ENCODE data around the gene SAMD4A. TPM values are rescaled to one million over a fixed set of nuclear protein-coding genes. Genes with fewer than 3 reads are reported as not detected.

The SAMD4A gene
- total RNA-seq, 1 experiment from 2014 or later: 17.8 TPM

DNA sequence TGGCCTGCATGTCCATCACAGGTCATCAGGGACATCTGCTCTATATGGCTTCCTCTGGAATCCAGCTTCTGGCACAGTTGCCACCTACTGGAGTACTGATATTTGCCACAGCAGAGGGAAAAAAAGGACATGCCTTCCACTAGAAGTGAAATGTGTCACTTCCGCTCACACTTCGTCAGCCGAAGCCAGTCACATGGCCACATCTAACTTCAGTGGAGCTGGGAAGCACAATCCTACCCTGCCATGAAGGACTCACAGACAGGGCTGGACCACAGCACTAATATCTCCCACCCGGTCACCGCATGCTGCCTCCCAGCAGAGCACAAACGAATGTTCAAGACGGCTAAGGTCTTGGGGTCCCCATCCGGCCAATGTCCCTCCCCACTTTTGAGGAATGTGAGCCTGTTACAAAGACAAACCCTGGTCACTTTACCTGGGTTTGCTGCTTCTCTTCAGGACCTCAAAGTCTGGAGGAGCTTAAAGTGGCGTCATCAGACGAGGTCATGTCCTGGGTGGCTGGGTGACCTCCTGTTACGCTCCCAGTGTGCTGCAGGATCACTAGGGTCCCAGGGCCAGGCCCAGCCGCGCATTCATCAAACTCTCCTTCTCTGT lies 237.1 kb downstream of the SAMD4A start:
- DNase-seq (ENCODE audit: low read depth): no peak

DNA sequence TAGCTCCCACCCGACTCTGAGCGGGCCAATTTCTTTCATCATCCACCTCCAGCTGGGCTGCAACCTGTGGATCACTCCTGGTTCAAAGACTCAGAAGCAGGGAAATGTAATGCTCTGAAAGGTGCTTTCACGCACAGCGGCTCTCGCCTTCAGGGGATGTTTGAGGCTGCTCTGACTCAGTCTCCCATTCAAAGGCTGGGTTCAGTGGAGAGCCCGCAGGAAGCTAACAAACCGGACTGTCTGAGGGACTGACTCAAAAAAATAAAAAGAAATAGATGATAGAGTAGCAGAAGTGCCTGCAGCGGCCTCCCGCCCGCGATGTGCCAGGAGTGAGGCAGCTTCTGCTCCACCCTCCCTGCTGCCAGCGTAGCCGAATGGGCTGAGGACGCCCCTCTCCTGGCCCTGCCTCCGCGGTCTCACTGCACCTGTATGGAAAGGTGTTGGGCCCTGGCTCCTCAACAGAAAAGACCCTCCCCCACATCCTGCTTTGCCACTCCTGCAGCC lies 237.7 kb downstream of the SAMD4A start:
- no peak for DNase-seq (ENCODE audit: low read depth)

- no peak for DNase-seq (ENCODE audit: low read depth)
Observed at GRCh38 chr14:54805070-54805444, 238.1 kb downstream of the SAMD4A start.

- DNase-seq (ENCODE audit: low read depth): peak; percentile 89
Observed at GRCh38 chr14:54805445-54806322, 238.8 kb downstream of the SAMD4A start.

- DNase-seq (ENCODE audit: low read depth): no peak
Observed at GRCh38 chr14:54806616-54807015, 239.7 kb downstream of the SAMD4A start.

GRCh38 chr14:54807428-54807827 lies 240.5 kb downstream of the SAMD4A start:
- no peak for DNase-seq (ENCODE audit: low read depth)

DNA sequence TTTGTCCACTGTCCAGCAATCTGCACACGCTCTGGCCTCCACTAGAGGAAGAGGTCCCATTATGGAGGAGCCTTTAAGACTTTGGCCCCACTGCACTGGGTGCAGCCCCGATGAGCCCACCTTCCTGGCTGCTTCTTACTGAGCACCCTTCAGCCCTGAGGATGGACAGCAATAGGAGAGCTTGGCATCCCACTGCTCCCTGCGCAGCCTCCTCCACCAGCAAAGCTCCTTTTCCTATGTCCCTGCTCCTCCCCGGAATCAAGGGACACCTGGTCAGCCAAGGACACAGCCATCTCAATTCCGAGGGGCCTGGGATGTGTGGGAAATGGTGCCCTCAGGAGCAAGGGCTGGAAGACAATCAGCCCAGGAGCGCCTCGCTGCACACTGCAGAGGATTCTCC lies 241.0 kb downstream of the SAMD4A start:
- DNase-seq (ENCODE audit: low read depth): no peak

GRCh38 chr14:54808326-54809161 lies 241.6 kb downstream of the SAMD4A start:
- no peak for DNase-seq (ENCODE audit: low read depth)

DNA sequence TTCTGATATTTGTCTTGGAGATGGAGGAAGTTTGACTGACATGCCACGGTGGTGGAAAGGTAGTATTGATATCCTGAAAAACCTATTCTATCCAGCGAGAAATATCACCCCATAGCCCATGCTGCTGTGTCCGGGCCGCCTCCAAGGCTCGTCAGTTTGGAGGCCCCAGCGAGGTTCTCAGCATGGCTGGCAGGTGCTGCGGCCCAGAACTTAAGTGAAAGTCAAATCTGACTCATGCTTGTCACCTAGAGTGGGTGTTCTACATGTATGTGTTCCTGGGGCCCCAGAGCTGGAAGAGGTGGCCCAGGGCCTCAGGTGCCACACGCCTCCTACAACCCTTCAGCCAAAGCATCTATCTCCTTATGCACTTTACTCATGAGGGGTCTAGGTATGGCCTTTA lies 242.8 kb downstream of the SAMD4A start:
- no peak for DNase-seq (ENCODE audit: low read depth)

DNA sequence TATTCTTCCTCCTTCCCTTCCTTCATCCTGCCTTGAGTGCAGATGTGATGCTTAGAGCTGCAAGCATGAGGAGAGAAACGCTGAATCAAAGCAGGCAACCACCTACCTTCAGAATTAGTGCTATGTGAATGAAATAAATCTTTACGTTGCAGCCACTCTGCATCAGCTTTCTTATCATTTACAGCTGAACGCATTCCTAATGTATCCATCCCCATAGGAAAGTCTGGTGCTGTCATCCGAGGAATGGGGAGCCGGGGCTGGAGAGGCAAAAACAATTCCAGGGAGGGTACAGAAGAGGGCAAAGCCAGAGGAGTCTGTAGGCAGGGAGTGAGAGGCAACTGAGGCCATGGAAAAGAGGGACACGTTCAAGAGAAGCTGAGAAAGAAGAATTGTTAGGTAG lies 245.7 kb downstream of the SAMD4A start:
- no peak for DNase-seq (ENCODE audit: low read depth)

DNA sequence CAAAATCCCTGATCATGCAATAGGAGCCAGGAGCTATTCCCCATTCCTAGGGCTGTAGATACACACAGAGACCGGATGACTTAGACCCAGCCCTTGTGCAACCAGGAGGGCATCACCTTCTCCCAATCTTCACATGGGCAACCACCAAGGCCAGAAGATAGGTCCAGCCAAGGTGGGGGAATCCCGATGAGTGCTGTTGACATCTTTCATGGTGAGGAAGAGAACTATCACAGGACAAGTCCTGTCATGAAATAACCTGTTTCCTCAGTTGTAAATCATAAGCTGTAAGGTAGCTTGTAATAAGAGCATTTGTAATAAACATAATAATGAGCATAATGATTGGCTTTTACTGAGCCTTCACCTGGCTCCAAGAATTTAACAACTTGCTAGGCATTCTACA lies 246.2 kb downstream of the SAMD4A start:
- DNase-seq (ENCODE audit: low read depth): no peak

DNA sequence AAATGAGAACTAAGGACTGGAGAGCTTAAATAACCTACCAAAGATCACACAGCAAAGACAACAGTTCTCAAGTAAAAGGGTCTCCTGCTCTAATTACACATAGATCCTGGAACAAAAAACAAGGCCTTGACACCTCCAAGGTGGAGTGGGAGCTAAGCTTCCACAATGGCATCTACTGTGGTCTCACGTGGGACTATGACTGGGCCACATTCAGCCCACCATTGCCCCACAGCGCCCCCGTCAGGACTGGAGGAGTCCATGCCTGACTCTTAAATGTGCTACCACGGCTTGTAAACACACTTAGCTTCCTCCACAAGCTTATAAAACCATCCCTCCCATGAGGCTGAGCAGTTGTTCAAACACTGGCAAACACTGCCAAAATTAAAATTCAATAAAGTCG lies 247.1 kb downstream of the SAMD4A start:
- peak; percentile 34 for DNase-seq (ENCODE audit: low read depth)

GRCh38 chr14:54815016-54815415 lies 248.1 kb downstream of the SAMD4A start:
- DNase-seq (ENCODE audit: low read depth): no peak

- no peak for DNase-seq (ENCODE audit: low read depth)
Observed at GRCh38 chr14:54815515-54815914, 248.6 kb downstream of the SAMD4A start.

DNA sequence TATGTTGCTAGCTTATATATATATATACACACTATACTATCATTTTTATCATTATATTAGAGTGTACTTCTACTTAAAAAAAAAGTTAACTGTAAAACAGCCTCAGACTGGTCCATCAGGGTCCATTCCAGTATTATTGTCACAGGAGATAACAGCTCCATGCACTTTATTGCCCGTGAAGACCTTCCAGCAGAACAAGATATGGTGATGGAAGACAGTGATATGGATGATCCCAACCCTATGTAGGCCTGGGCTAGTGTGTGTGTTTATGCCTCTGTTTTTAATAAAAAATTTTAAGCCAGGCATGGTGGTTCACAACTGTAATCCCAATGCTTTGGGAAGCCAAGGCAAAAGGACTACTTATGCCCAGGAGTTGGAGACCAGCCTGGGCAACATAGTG lies 249.5 kb downstream of the SAMD4A start:
- DNase-seq (ENCODE audit: low read depth): no peak

DNA sequence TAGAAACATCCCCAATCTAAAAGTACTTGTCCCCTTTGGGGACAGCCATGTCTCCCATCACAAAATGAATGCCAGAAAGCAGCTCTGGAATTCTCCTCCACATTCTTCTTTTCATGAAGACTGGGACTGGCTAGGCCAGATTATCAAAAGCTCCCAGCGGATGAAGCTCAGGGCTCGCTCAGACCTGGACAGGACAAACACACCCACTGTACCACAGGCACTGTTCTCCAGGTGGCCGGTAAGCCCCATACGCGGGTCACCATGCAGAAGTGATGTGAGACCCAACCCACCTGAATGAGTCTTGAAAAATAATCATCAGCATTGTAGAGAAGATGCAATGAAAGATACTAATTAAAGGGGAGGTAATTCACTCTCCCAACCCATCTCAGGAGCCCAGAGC lies 250.6 kb downstream of the SAMD4A start:
- DNase-seq (ENCODE audit: low read depth): no peak

- DNase-seq (ENCODE audit: low read depth): peak; percentile 96
Observed at GRCh38 chr14:54818201-54819133, 251.5 kb downstream of the SAMD4A start.

DNA sequence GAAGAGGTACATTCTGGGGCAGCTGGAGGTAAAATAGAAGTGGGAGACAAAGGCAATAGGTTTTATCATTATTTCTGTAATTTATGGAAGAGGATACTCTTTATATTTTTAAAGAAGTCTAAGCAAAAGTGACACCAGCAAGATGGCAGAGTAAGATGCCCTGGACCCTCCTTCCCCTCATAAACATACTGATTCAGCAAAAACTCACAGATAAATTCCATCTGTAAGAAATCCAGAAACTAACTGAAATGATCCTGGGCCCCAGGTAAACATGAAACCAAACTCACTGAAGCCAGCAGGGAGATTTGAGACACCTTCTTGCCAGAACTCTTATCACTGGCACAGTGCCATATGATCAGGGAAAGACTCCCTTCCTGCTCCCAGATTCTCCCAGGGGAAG lies 255.8 kb downstream of the SAMD4A start:
- DNase-seq (ENCODE audit: low read depth): no peak

- no peak for DNase-seq (ENCODE audit: low read depth)
Observed at GRCh38 chr14:54823757-54824549, 257.0 kb downstream of the SAMD4A start.

DNA sequence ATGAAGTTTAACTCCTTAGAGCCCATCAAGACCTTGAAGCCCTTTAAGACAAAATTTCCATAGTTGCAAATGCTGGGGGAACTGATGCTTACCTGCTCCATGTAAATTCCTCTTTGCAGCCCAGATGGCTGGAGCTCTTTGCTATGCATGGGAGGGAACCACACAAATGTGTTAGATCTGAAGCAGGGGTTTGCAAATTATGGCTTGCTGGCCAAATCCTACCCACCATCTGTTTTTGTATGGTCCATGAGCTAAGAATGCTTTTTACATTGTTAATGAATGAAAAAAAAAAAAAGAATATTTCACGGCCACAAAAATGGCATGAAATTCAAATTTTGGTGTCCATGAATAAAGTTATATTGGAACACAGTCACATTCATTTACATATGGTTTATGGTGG lies 261.1 kb downstream of the SAMD4A start:
- DNase-seq (ENCODE audit: low read depth): no peak

Data from Daoy (cell line).